Osteocyte (in vitro differentiated cells): ENCODE results near the gene CDC42BPG. TPM values are rescaled to one million over a fixed set of nuclear protein-coding genes. Genes with fewer than 3 reads are reported as not detected.

Experiments
- DNase-seq: peaks from one replicate; pipeline ENCODE4 v3.0.0; 2021; ENCODE audit warnings: mixed read lengths; ENCODE audit not compliant: unreplicated experiment; ENCODE audit errors: extremely low spot score
- H3K27ac Mint-ChIP-seq: one replicate; pipeline ENCODE4 v1.8.0; 2021; ENCODE audit warnings: mild to moderate bottlenecking, mixed read lengths; ENCODE audit not compliant: unreplicated experiment
- H3K27me3 Mint-ChIP-seq: one replicate; pipeline ENCODE4 v1.8.0; 2021; ENCODE audit warnings: mixed read lengths; ENCODE audit not compliant: unreplicated experiment
- H3K36me3 Mint-ChIP-seq: one replicate; pipeline ENCODE4 v1.8.0; 2021; ENCODE audit warnings: mixed read lengths; ENCODE audit not compliant: unreplicated experiment
- H3K4me1 Mint-ChIP-seq: one replicate; pipeline ENCODE4 v1.8.0; 2021; ENCODE audit warnings: mixed read lengths; ENCODE audit not compliant: unreplicated experiment
- H3K4me3 Mint-ChIP-seq: one replicate; pipeline ENCODE4 v1.8.0; 2021; ENCODE audit warnings: mild to moderate bottlenecking, moderate library complexity, mixed read lengths; ENCODE audit not compliant: unreplicated experiment
- H3K9me3 Mint-ChIP-seq: one replicate; pipeline ENCODE4 v1.8.0; 2021; ENCODE audit warnings: mixed read lengths; ENCODE audit not compliant: unreplicated experiment
- total RNA-seq: library from RNA; stranded (reverse); gene quantifications from 2 replicates; pipeline ENCODE4 v1.2.1, GENCODE V29; 2021
- TF ChIP-seq, protein P1 (sequence below): fragments of 200-600 bp; sonication (generic); IDR thresholded peaks from 2 replicates; pipeline ENCODE4 v1.5.0; 2021; ENCODE audit warnings: antibody characterized with exemption, mild to moderate bottlenecking, moderate library complexity

Gene CDC42BPG
- total RNA-seq, 1 donor from 2014 or later: 1.7 TPM

GRCh38 chr11:64838600-64839334 lies 5.7 kb downstream of the CDC42BPG start:
- Mint-ChIP-seq H3K4me1 (peaks cover 9% of the 10 kb centered on the region), H3K9me3 (no peaks in the 10 kb centered on the region), H3K27ac (no peak overlapping the region), H3K27me3 (no peaks in the 10 kb centered on the region), H3K36me3 (no peaks in the 10 kb centered on the region), H3K4me3 (no peak overlapping the region)
- TF ChIP-seq, protein P1, sequence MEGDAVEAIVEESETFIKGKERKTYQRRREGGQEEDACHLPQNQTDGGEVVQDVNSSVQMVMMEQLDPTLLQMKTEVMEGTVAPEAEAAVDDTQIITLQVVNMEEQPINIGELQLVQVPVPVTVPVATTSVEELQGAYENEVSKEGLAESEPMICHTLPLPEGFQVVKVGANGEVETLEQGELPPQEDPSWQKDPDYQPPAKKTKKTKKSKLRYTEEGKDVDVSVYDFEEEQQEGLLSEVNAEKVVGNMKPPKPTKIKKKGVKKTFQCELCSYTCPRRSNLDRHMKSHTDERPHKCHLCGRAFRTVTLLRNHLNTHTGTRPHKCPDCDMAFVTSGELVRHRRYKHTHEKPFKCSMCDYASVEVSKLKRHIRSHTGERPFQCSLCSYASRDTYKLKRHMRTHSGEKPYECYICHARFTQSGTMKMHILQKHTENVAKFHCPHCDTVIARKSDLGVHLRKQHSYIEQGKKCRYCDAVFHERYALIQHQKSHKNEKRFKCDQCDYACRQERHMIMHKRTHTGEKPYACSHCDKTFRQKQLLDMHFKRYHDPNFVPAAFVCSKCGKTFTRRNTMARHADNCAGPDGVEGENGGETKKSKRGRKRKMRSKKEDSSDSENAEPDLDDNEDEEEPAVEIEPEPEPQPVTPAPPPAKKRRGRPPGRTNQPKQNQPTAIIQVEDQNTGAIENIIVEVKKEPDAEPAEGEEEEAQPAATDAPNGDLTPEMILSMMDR: no peak
- DNase-seq: no peak

DNA sequence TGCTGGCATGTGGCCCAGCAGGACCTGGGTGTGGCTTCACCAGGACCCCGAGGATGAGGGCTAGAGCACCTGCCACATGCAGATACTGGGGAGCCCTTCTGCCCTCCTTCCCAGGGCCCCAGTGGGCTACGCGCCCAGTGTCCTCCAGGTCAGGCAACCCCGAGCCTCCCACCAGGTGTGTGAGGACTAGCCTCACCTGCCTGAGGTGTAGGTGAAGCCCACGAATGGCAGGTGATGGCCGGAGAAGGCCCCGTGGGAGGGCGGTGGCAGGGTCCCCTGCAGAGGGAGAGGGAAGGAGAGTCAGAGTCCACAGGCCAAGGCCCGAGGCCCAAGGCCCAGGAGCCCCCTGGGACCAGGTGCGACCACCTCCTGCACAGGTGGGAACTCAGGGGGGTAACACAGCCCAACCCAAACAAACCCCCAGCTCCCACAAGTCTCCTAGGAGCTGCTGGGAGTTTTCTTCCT lies 6.5 kb downstream of the CDC42BPG start:
- no peak for DNase-seq
- Mint-ChIP-seq H3K27ac (no peak overlapping the region), H3K4me1 (peaks cover 3% of the 10 kb centered on the region), H3K4me3 (no peak overlapping the region), H3K36me3 (no peaks in the 10 kb centered on the region), H3K9me3 (no peaks in the 10 kb centered on the region), H3K27me3 (no peaks in the 10 kb centered on the region)
- TF ChIP-seq, protein P1: no peak

GRCh38 chr11:64836448-64837072 lies 7.9 kb downstream of the CDC42BPG start:
- no peaks in the 10 kb centered on the region for H3K9me3 Mint-ChIP-seq
- no peak overlapping the region for H3K27ac Mint-ChIP-seq
- no peaks in the 10 kb centered on the region for H3K36me3 Mint-ChIP-seq
- H3K4me1 Mint-ChIP-seq: no peaks in the 10 kb centered on the region
- no peaks in the 10 kb centered on the region for H3K27me3 Mint-ChIP-seq
- DNase-seq: no peak
- H3K4me3 Mint-ChIP-seq: no peak overlapping the region
- TF ChIP-seq, protein P1: no peak

GRCh38 chr11:64835616-64836447 lies 8.6 kb downstream of the CDC42BPG start:
- no peaks in the 10 kb centered on the region for H3K36me3 Mint-ChIP-seq
- TF ChIP-seq, protein P1: no peak
- DNase-seq: no peak
- H3K27me3 Mint-ChIP-seq: no peaks in the 10 kb centered on the region
- H3K4me3 Mint-ChIP-seq: no peak overlapping the region
- H3K4me1 Mint-ChIP-seq: no peaks in the 10 kb centered on the region
- no peaks in the 10 kb centered on the region for H3K9me3 Mint-ChIP-seq
- no peak overlapping the region for H3K27ac Mint-ChIP-seq
